ENCODE measurements around the gene CFD.
A peak's percentile ranks its signal among the peaks of the same experiment; 100 is the strongest.

CFD gene

GRCh38 chr19:858284-858683 lies 1.2 kb upstream of the CFD start:
- H3K4me3 Mint-ChIP-seq = no peak overlapping the region
- H3K4me1 Mint-ChIP-seq = peaks cover 10% of the 10 kb centered on the region
- H3K27me3 Mint-ChIP-seq = peaks cover 1% of the 10 kb centered on the region
- no peak overlapping the region for H3K27ac Mint-ChIP-seq
- no peaks in the 10 kb centered on the region for H3K36me3 Mint-ChIP-seq
- H3K9me3 Mint-ChIP-seq = no peaks in the 10 kb centered on the region

- H3K9me3 Mint-ChIP-seq = no peaks in the 10 kb centered on the region
- H3K27me3 Mint-ChIP-seq = peaks cover 1% of the 10 kb centered on the region
- no peak overlapping the region for H3K27ac Mint-ChIP-seq
- H3K4me1 Mint-ChIP-seq = peaks cover 19% of the 10 kb centered on the region
- no peak overlapping the region for H3K4me3 Mint-ChIP-seq
- H3K36me3 Mint-ChIP-seq = no peaks in the 10 kb centered on the region
Measured at GRCh38 chr19:861141-861755, 1.8 kb downstream of the CFD start.

- Mint-ChIP-seq H3K36me3 (no peaks in the 10 kb centered on the region), H3K4me1 (peaks cover 19% of the 10 kb centered on the region), H3K9me3 (no peaks in the 10 kb centered on the region), H3K27ac (no peak overlapping the region), H3K27me3 (peaks cover under 1% of the 10 kb centered on the region), H3K4me3 (no peak overlapping the region)
Measured at GRCh38 chr19:861756-862580, 2.5 kb downstream of the CFD start.

- Mint-ChIP-seq H3K9me3 (no peaks in the 10 kb centered on the region), H3K27ac (peak overlapping the region; percentile 55), H3K36me3 (peaks cover 3% of the 10 kb centered on the region), H3K4me1 (peaks cover 20% of the 10 kb centered on the region), H3K4me3 (peak overlapping the region; percentile 55), H3K27me3 (no peaks in the 10 kb centered on the region)
Measured at GRCh38 chr19:862581-863314, 3.3 kb downstream of the CFD start.

- H3K4me3 Mint-ChIP-seq = peak overlapping the region; percentile 3
- H3K9me3 Mint-ChIP-seq = no peaks in the 10 kb centered on the region
- H3K27ac Mint-ChIP-seq = no peak overlapping the region
- no peaks in the 10 kb centered on the region for H3K27me3 Mint-ChIP-seq
- peaks cover 3% of the 10 kb centered on the region for H3K36me3 Mint-ChIP-seq
- peaks cover 19% of the 10 kb centered on the region for H3K4me1 Mint-ChIP-seq
Measured at GRCh38 chr19:863315-863620, 3.8 kb downstream of the CFD start.

- no peak overlapping the region for H3K27ac Mint-ChIP-seq
- H3K27me3 Mint-ChIP-seq = no peaks in the 10 kb centered on the region
- no peaks in the 10 kb centered on the region for H3K9me3 Mint-ChIP-seq
- no peak overlapping the region for H3K4me3 Mint-ChIP-seq
- peaks cover 3% of the 10 kb centered on the region for H3K36me3 Mint-ChIP-seq
- peaks cover 19% of the 10 kb centered on the region for H3K4me1 Mint-ChIP-seq
Measured at GRCh38 chr19:866769-867300, 7.4 kb downstream of the CFD start.

GRCh38 chr19:867301-867793 lies 7.9 kb downstream of the CFD start:
- H3K4me1 Mint-ChIP-seq = peaks cover 24% of the 10 kb centered on the region
- no peaks in the 10 kb centered on the region for H3K9me3 Mint-ChIP-seq
- H3K4me3 Mint-ChIP-seq = no peak overlapping the region
- no peak overlapping the region for H3K27ac Mint-ChIP-seq
- H3K27me3 Mint-ChIP-seq = no peaks in the 10 kb centered on the region
- peaks cover 3% of the 10 kb centered on the region for H3K36me3 Mint-ChIP-seq

- no peak overlapping the region for H3K27ac Mint-ChIP-seq
- peaks cover 3% of the 10 kb centered on the region for H3K36me3 Mint-ChIP-seq
Measured at GRCh38 chr19:867855-868457, 8.5 kb downstream of the CFD start.

GRCh38 chr19:868458-869244 lies 9.2 kb downstream of the CFD start:
- Mint-ChIP-seq H3K27me3 (no peaks in the 10 kb centered on the region), H3K4me1 (peaks cover 17% of the 10 kb centered on the region), H3K36me3 (peaks cover 3% of the 10 kb centered on the region), H3K27ac (no peak overlapping the region), H3K9me3 (no peaks in the 10 kb centered on the region), H3K4me3 (no peak overlapping the region)

More at GRCh38 chr19:867855-868457, 8.5 kb downstream of the CFD start:
- H3K4me3 Mint-ChIP-seq = no peak overlapping the region
- no peaks in the 10 kb centered on the region for H3K9me3 Mint-ChIP-seq
- H3K27me3 Mint-ChIP-seq = no peaks in the 10 kb centered on the region
- H3K4me1 Mint-ChIP-seq = peaks cover 23% of the 10 kb centered on the region

GRCh38 chr19:869245-870177 lies 10.0 kb downstream of the CFD start:
- no peaks in the 10 kb centered on the region for H3K27me3 Mint-ChIP-seq
- no peak overlapping the region for H3K27ac Mint-ChIP-seq
- H3K4me3 Mint-ChIP-seq = no peak overlapping the region

GRCh38 chr19:870314-870713 lies 10.8 kb downstream of the CFD start:
- Mint-ChIP-seq H3K4me1 (peaks cover 12% of the 10 kb centered on the region), H3K9me3 (no peaks in the 10 kb centered on the region), H3K27me3 (no peaks in the 10 kb centered on the region), H3K4me3 (peak overlapping the region; percentile 36), H3K36me3 (peaks cover 3% of the 10 kb centered on the region), H3K27ac (peak overlapping the region; percentile 79)

More at GRCh38 chr19:869245-870177, 10.0 kb downstream of the CFD start:
- Mint-ChIP-seq H3K36me3 (peaks cover 3% of the 10 kb centered on the region), H3K4me1 (peaks cover 12% of the 10 kb centered on the region), H3K9me3 (no peaks in the 10 kb centered on the region)

- no peak overlapping the region for H3K27ac Mint-ChIP-seq
- H3K4me1 Mint-ChIP-seq = peaks cover 12% of the 10 kb centered on the region
- no peaks in the 10 kb centered on the region for H3K9me3 Mint-ChIP-seq
Measured at GRCh38 chr19:870963-871401, 11.5 kb downstream of the CFD start.

GRCh38 chr19:871446-872265 lies 12.2 kb downstream of the CFD start:
- peaks cover 3% of the 10 kb centered on the region for H3K36me3 Mint-ChIP-seq
- peak overlapping the region; percentile 62 for H3K27ac Mint-ChIP-seq
- peak overlapping the region; percentile 52 for H3K4me3 Mint-ChIP-seq
- no peaks in the 10 kb centered on the region for H3K9me3 Mint-ChIP-seq
- H3K4me1 Mint-ChIP-seq = peaks cover 12% of the 10 kb centered on the region
- H3K27me3 Mint-ChIP-seq = no peaks in the 10 kb centered on the region

More at GRCh38 chr19:870963-871401, 11.5 kb downstream of the CFD start:
- no peak overlapping the region for H3K4me3 Mint-ChIP-seq
- peaks cover 3% of the 10 kb centered on the region for H3K36me3 Mint-ChIP-seq
- H3K27me3 Mint-ChIP-seq = no peaks in the 10 kb centered on the region
